NCI-H226 (cell line): ENCODE results near the gene GTF2F1.
"Not testable (repeated sequence)": the region's sequence is repeated elsewhere in the genome, so short reads cannot be mapped to it uniquely, and the experiment has no call there.

ENCODE experiments used
- DNase-seq: peaks from one replicate; pipeline ENCODE4 v3.0.0-alpha.2; 2015

Gene GTF2F1, protein sequence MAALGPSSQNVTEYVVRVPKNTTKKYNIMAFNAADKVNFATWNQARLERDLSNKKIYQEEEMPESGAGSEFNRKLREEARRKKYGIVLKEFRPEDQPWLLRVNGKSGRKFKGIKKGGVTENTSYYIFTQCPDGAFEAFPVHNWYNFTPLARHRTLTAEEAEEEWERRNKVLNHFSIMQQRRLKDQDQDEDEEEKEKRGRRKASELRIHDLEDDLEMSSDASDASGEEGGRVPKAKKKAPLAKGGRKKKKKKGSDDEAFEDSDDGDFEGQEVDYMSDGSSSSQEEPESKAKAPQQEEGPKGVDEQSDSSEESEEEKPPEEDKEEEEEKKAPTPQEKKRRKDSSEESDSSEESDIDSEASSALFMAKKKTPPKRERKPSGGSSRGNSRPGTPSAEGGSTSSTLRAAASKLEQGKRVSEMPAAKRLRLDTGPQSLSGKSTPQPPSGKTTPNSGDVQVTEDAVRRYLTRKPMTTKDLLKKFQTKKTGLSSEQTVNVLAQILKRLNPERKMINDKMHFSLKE

DNA sequence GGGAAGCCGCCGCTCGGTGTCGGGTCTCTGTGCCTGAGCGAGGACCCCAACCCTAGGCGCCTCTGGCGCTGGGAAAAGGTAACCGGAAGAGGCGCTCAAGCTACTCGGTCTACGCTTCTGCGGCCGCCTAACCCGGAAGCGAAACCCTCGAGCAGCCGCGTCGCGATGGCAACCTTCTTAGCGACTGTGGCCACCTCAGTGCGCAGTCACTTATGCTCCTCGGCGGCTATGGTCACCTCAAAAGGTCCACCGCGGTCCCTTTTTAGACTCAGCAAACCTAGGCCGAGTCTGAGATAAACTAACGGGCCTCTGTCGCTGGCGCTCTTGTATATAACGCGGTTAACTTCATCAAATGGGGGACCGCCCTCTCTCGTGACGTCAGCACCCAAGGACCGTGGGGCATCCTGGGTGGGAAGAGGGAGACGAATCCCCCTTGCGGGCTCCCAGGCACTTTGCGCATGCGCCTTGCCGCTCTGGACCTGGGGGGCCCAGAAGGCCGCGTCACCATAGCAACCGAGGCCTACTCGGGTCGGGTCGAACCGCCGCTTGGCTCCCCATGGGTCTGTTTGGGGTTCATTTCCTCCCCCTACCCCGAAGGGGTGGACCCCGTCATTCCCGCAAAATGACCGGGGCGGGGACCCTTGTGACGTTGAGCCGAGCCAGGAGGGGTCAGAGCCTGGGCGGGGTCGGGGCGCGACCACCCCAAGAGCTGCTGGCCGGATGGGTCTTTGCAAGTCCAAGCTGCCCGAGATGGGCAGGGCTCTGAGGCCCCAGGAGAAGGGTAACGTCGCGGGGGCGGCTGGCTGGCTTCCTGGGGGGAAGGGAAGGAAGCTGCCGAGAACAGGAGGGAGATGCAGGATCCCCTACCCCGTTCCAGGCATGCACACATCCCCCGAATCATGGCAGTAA, at the start of gene GTF2F1:
Gene GTF2F1, minus strand, starts transcription at position 91 of the 909 bp plus-strand sequence. CDS start 169 bp downstream, outside the sequence.
- DNase-seq: peak; percentile 90

DNA sequence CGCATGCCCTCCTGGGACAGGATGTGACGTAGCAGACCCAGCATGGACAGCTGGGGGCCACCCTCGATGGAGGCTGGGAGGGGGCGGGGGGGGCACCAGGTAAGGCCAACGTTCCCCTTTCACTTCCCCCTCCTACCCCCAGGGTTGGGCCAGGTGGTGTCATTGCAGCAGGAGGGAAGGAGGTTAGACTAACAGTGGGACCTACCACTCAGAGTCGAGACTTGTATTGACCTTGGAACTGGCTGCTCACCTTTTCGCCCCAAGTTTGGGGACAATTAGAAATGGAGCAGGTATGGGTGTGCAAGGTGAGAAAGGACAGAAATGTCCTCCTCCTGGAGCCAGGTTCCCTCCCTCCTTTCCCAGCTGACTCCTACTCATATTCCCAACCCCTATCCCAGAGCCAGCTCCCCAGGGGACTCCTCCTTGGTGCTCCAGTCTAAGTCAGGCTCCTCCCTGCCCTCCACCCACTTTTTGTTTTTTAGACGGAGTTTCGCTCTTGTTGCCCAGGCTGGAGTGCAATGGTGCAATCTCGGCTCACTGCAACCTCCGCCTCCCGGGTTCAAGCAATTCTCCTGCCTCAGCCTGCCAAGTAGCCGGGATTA, 49.2 kb upstream of the GTF2F1 start:
- DNase-seq: no peak

DNA sequence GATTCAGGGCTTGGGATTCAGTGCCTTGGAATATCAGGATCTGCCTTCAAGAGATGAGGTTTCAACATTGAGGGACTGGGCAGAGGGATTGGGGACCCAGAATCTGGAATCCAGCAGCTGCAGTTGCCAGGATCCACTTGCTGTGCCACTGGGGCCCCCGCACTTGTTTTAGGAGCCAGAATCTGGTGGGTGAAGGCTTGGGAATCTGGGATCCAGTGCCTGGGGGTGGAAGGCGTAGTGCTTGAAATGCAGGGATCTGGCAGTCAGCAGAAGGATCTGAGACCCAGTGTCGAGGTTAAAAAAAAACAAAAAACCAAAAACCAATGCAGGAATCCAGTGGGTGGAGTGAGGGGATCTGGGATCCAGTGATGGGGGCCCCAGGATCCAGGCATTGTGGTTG, 47.9 kb upstream of the GTF2F1 start:
- DNase-seq: no peak

DNA sequence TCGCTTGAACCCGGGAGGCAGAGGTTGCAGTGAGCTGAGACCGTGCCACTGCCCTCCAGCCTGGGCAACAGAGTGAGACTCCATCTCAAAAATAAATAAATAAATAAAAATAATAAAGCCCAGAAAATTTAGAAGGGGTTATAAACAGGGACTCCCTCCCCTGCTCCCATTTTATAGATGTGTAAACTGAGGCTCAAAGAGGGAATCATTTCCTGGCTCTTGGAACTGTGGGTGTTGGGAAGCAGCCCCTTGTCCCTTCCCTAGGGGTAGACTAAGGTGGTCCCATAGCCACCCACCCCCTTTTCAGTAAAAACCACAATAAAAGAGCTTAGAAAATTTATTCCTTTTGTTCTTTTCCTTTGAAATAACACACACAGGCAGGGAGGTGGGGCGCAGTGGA, 46.8 kb upstream of the GTF2F1 start:
- DNase-seq: no peak

DNA sequence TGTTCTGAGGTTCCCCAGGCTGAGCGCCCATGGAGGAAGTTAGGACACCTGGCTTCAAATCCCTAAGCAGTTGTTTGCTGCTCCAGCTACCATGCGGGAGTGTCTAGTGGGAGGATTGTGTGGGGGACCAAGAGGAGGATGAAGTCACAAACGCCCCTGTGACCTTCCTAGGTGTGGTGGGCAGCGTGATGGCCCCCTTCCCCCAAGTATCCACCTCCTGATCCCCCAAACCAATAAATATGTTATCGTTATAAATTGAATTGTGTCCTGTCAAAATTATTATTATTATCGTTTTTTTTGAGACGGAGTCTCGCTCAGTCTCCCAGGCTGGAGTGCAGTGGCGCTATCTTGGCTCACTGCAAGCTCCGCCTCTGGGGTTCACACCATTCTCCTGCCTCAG, 40.7 kb upstream of the GTF2F1 start, which contains the start of gene SLC25A41:
Gene SLC25A41, minus strand, starts transcription at position 101 of the 400 bp plus-strand sequence. Its CDS starts 70 bp downstream, at position 31.
- DNase-seq: no peak

DNA sequence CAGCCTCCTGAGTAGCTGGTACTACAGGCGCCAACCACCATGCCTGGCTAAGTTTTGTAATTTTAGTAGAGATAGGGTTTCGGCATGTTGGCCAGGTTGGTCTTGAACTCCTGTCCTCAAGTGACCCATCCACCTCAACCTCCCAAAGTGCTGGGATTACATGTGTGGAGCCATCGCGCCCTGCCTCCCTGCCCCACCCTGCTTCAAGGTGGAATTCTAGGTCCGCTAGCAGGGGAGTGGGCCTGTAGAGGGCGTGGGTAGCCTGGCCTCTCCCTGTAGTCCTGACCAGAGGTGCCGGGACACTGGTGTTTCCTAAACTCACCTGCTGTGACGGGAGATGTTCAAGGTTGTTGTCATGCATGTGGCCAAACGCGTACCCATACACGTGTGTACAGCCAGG, 40.2 kb upstream of the GTF2F1 start:
- no peak for DNase-seq

DNA sequence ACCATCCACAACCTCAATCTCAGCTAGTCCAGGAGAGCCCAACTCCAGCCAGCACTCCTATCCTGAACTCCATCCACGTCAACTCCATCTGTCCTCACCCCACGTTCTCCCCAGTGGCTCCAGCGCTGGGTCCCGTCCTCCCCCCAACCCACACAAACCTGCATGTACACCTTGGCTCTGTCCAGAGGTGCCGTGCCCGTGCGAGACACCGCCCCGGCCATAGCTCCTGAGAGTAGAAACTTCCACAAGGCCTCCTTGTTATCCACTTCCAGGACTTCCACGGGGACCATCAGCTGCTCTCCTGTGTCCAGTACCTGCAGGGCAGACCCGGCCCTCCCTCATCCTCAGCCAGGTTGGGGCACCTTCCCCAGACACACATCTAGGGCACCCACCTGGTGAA, 38.9 kb upstream of the GTF2F1 start:
- no peak for DNase-seq

DNA sequence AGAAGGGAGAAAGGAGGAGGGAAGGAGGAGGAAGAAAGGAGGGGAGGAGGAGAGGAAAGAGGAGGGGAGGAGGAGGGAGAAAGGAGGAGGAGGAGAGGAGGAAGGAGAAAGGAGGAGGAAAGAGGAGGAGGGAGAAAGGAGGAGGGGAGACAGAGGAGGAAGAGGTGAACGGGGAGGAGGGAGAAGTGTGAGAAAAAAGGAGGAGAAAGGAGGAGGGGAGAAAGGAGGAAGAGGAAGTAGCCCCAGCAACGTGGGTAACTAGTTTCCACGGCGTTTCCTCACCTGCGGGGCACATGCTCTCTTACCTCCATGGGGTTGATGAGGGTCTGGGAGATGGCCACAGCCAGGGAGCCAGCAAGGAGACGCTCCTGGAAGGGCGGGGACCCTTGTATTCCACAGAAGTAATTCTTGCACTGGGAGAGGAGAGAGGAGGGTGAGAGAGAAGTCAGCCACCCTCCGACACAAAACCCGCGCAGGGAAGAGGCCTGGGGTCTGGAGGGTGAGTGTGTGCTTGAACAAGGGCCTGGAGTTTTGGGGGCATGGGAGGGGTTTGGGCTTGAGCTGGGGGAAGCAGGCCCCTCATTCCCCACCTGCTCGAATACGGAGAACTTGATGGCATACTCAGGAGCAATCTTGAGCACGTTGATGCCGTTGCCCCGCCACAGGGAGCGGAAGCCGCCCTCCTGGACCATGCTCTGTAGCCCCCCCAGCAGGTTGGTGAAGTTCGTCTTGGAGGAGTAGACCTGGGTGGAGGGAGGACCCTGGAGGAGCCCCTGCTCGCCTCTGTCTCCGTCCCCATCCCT, 36.7 kb upstream of the GTF2F1 start:
- no peak for DNase-seq

DNA sequence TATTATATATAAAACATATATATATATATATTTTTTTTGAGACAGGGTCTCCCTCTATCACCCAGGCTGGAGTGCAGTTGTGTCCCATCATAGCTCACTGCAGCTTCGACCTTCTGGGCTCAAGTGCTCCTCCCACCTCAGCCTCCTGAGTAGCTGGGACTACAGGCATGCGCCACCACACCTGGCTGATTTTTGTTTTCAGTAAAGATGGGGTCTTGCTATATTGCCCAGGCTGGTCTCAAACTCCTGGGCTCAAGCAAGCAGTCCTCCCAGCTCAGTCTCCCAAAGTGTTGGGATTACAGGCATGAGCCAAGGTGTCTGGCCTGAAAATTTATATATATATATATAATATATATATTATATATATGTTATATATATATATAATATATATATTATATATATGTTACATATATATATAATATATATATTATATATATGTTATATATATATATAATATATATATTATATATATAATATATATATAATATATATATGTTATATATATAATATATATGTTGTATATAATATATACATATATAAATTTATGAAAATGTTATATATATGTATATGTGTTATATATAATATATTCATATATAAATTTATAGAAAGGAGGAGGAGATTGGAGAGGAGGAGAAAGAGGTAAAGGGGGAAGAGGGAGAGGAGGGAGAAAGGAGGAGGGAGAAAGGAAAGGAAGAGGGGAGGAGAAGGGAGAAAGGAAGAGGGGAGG, 35.9 kb upstream of the GTF2F1 start:
- DNase-seq: not testable (repeated sequence)

DNA sequence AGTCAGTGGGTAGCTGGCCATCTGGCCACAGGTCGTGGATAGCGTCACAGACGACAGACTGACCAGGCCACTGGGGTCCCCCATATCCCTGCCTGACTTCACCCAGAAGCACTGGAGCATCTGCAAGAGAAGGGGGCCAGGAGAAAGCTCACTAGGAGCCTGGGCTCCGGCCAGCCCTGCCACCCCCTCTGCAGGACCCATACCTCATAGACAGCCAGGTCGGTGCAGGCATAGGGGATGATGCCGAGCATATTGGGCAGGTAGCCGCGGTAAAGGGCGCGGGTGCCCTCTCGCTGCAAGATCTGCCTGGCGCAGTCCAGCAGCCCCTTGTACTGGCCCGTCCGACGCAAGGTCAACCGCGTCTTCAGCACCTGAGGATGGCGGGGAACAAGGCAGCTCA, 34.2 kb upstream of the GTF2F1 start:
- no peak for DNase-seq

DNA sequence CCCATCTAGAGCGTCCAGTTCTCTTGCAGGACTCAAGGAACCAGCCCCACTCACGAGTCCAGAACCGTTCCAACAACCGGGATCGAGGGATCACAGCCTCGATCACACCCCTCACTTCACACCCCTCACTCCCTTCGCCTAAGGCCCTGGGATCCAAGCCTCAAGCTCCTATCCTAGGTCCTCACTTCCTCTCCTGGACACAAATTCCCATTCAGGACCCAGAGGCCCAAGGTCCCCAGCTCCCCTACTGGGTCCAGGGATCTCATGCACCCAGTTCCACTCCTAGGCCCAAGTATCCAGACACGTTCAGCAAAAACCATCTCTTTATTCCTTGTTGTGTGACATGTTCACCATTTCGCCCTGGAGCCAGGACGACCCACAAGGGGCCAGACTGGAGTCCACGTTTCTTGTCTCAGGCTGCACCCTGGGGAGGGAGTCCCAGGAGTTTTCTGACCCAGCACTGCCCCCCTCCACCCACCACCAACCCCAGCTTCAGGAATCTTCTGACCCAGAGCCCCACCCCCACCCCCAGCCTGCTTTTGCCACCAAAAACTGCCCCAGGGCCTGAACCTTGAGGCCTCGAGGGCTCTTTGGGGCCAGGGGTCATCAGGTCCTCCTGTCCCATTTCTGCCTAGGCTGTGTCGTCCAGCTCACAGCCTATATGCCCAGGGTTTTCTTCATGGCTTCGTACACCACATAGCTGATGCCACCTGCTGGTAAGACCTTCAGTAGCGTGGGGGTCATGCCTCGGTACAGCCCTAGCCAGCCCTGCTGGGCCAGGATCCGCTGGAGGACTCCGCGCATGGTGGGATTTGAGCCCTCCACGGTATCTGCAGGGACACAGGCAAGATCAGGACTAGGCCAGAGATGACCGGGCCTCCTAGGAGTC, 33.0 kb upstream of the GTF2F1 start:
- DNase-seq: no peak

DNA sequence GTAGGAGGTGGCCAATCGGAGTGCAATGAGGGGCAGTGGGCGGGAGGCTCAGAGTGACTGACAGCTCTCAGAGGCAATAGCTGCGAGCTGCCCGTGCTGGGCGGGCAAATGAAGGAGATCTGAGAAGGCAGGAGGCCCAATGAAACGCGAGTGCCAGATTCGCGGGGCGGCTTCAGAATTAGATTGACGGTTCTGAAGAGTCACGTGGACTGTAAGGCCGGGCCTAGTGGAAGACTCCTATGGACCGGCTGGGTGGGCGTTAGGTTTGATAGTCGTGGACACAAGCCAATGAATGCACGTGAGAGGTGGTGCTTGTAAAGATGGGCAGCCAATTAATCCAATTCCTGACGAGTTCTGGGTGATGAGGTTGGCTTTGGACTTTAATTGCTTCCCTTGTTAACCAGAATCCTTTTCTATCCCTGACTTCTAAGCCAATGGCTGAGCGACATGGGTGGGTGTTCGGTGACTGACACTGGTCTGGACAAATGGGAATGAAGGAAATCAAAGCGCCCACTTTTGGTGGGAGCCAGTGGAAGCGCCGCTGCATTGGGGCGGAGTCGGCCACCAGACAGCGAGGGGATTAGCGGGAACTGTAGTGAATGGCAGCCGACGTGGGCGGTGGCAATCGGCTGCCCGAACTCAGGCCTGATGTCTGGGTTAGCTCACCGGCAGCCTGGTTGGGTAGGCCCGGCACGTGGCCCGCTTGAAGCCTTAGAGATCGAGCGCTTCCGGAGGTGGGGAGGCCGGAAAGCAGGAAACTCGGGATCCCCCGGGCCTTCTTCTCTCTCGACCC, 32.2 kb upstream of the GTF2F1 start:
- DNase-seq: peak; percentile 100

DNA sequence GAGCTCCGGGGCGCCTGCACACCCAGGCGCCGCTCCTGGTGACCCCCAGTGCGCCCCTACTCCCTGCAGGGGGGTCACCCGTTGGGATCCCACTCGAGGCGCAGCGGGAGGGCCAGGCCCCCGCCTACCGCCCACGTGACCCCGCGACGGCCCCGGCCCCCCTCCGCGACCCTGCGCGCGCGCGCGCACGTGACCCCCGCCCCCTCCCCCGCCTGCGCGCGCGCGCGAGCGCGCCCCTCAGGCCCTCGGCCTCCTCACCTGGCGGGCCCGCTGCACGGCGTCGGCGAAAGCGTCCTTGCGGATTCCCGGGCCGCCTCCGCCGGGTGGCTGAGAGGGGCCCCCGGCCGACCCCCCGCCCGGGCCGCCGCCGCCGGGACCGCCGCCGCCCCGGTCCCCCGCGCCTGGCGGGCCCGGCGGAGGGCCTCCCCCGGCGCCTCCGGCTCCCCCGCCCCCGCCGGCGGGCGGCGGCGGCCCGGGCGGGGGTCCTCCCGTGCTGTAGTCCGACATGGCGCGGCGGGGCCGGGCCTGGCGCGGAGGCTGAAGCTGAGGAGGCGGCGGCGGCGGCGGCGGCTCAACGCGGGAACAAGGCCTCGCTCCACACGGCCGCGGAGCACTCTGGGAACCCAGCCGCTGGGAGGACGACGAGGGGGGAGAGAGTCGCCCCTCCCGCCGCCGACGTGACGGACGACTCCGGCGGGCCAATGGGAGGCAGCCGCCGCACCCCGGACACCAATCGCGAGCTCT, 31.4 kb upstream of the GTF2F1 start, which contains the start of gene KHSRP:
Gene KHSRP, minus strand, starts transcription at position 617 of the 744 bp plus-strand sequence. Its CDS starts 110 bp downstream, at position 507.
- DNase-seq: no peak

DNA sequence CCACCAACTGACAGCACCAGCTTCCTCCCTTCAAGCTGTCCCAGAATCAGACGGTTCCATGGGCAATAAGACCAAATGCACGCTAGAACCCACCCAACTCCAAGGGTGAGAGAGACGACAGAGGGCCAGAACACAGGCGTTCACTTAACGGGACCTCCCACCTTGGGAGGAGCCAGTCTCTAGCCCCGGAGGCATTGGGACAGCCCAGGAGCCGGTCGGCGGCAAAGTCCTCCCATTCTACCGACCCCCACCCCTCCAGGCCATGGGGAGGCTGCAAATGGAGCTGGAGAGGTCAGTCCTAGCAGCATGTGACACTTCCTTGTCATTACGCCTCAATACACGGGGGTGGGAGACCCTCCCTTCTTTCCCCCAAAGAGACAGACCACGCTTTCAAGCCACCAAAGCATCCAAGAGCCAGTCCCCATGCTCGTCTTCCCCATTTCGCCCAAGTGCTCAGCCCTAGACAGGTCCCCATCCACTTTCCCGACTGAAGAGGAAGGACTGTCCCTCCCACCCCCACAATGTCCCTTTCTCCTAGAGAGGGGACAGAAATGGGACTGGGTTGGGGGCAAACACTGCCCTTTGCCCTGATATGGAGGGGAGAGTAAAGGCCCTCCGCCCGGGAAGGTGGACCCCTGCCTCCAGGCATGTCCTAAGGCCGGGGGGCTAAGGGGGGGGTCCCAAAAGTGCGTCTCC, 30.7 kb upstream of the GTF2F1 start:
- peak; percentile 32 for DNase-seq

DNA sequence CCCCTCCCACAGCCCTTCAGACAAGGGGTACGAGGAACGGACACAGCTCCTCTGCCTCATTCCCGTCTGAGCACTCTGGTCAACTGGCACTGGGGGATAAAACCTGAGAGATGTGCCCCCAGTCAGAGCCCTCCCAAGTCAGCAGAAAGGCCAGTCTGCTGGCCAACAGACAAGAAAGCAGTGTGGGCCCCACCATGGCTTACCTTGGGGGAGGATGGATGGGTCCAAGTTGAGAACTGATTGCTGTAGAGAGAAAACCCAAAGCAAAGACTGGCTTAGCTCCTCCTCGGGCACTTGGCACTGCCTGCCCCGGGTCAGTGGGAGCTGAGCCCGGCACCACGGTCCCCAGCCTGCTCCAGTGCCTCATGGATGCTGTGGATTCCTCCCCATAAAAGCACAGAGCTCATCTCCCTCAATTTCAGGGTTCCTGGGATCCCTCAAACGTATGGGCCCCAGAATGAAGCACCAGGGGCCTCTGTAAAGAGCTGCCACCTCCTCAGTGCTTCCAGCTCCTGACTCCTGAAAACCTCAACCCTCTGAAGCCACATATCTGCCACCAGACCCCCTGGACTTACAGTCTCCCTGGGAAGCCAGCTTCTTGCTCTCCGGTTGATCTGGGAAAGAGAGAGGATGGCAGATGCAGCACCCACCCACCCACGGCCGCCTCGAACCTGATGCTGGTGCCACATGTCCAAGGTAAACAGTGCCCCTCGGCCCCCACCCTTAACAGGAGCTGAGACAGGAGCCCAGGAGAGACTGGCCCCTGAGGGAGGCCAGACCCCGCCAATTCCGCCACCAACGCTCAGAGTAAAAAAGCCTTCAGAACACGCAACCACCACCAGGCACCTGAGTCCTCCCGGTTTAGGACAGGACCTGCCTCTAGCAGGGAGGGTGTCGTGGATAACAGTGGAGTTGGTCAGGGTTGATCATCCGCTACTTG, 28.4 kb upstream of the GTF2F1 start:
- no peak for DNase-seq

DNA sequence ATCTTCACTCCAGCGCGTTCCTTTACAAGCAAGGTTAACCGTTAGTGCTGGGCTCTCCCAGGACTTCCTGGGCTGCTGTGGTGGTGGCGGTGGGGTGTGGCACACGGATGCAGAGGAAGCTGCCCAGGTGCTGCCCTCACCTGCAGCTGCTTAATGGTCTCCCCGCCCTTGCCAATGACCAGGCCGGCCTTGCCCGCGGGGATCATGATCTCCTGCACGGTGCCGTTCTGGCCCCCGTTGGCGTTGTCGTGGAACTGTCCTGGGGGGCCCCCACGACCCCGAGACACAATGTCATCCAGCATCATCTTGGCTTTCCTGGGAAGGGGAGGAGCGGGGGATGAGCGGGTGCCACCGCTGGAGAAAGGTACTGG, 25.6 kb upstream of the GTF2F1 start:
- no peak for DNase-seq
